Neural cell (in vitro differentiated cells): ENCODE results near the gene OAF. TPM values are rescaled to one million over a fixed set of nuclear protein-coding genes. Genes with fewer than 3 reads are reported as not detected.

Source experiments
- H2AFZ ChIP-seq: fragments of 200-600, 300-800 bp; sonication (generic), shearing (Covaris generic); 2 replicates; pipeline ENCODE4 v1.6.0; 2014; ENCODE audit warnings: low read depth, mild to moderate bottlenecking, antibody characterized with exemption, low read length, moderate library complexity
- H3F3A ChIP-seq: fragments of 200-600 bp; shearing (Covaris generic); 2 replicates; pipeline ENCODE4 v1.6.1; 2016; ENCODE audit warnings: mild to moderate bottlenecking, moderate library complexity, mixed read lengths, antibody characterized with exemption, low read length; ENCODE audit not compliant: insufficient read depth, poor library complexity, severe bottlenecking
- H3K27ac ChIP-seq: fragments of 200-600, 300-800 bp; sonication (generic), shearing (Covaris generic); 2 replicates; pipeline ENCODE4 v1.5.1; 2014; ENCODE audit warnings: mild to moderate bottlenecking, low read length, moderate library complexity
- H3K27me3 ChIP-seq: fragments of 300-800, 200-600 bp; sonication (generic), shearing (Covaris generic); 2 replicates; pipeline ENCODE4 v1.6.0; 2014; ENCODE audit warnings: mild to moderate bottlenecking, low read depth, low read length, moderate library complexity; ENCODE audit not compliant: insufficient read depth
- H3K36me3 ChIP-seq: fragments of 300-800, 200-600 bp; sonication (generic), shearing (Covaris generic); 2 replicates; pipeline ENCODE4 v1.5.1; 2014; ENCODE audit warnings: mild to moderate bottlenecking, antibody characterized with exemption, low read length, moderate library complexity; ENCODE audit not compliant: insufficient read depth
- H3K4me2 ChIP-seq: fragments of 300-800, 200-600 bp; sonication (generic), shearing (Covaris generic); 2 replicates; pipeline ENCODE4 v1.6.0; 2014; ENCODE audit warnings: mild to moderate bottlenecking, low read length
- H3K4me3 ChIP-seq: fragments of 300-800, 200-600 bp; sonication (generic), shearing (Covaris generic); 2 replicates; pipeline ENCODE4 v1.5.1; 2014; ENCODE audit warnings: mild to moderate bottlenecking, low read length, moderate library complexity
- H3K79me2 ChIP-seq: fragments of 200-600 bp; shearing (Covaris generic); replicated peaks from 2 replicates; pipeline ENCODE4 v1.6.0; 2014; ENCODE audit warnings: mild to moderate bottlenecking, low read length, moderate library complexity; ENCODE audit not compliant: insufficient read depth
- H3K9ac ChIP-seq: fragments of 300-800, 200-600 bp; sonication (generic), shearing (Covaris generic); 2 replicates; pipeline ENCODE4 v1.6.1; 2016; ENCODE audit warnings: mild to moderate bottlenecking, low read length, mixed read lengths
- H3K9me2 ChIP-seq: fragments of 200-600 bp; shearing (Covaris generic); 2 replicates; pipeline ENCODE4 v1.6.1; 2016; ENCODE audit warnings: mild to moderate bottlenecking, low read length, mixed read lengths; ENCODE audit not compliant: insufficient read depth
- H3K9me3 ChIP-seq: fragments of 200-600, 300-800 bp; sonication (generic), shearing (Covaris generic); 2 replicates; pipeline ENCODE4 v1.6.1; 2016; ENCODE audit warnings: mild to moderate bottlenecking, mixed run types, low read length, moderate library complexity, mixed read lengths
- H4K20me1 ChIP-seq: fragments of 200-600 bp; shearing (Covaris generic); 2 replicates; pipeline ENCODE4 v1.6.1; 2016; ENCODE audit warnings: mild to moderate bottlenecking, mixed run types; ENCODE audit not compliant: insufficient read depth
- POLR2AphosphoS5 ChIP-seq: IDR thresholded peaks from 2 replicates; pipeline ENCODE4 v1.6.1; 2012
- RAD21 ChIP-seq: fragments of 450-650 bp; conservative IDR thresholded peaks from 2 replicates; pipeline ENCODE4 v1.6.1; 2014; ENCODE audit warnings: antibody characterized with exemption, mild to moderate bottlenecking, moderate library complexity
- SMC3 ChIP-seq: fragments of 450-650 bp; conservative IDR thresholded peaks from 2 replicates; pipeline ENCODE4 v1.6.1; 2014; ENCODE audit warnings: antibody characterized with exemption, mild to moderate bottlenecking, moderate library complexity; ENCODE audit not compliant: poor library complexity
- TAF1 ChIP-seq: IDR thresholded peaks from 2 replicates; pipeline ENCODE4 v1.6.1; 2012; ENCODE audit warnings: low read depth
- polyA plus RNA-seq: library from polyadenylated mRNA; depleted of rRNA; stranded (reverse); fragments of >200 nt; gene quantifications from 2 replicates; pipeline ENCODE4 v1.2.3, GENCODE V29; 2014
- TF ChIP-seq, protein P1 (sequence below): fragments of 450-650 bp; IDR thresholded peaks from 2 replicates; pipeline ENCODE4 v1.5.1; 2014; ENCODE audit warnings: antibody characterized with exemption, mild to moderate bottlenecking, moderate library complexity; ENCODE audit not compliant: poor library complexity, severe bottlenecking

Gene OAF
- polyA plus RNA-seq, 1 donor from 2014 or later, result 0.97 TPM

DNA sequence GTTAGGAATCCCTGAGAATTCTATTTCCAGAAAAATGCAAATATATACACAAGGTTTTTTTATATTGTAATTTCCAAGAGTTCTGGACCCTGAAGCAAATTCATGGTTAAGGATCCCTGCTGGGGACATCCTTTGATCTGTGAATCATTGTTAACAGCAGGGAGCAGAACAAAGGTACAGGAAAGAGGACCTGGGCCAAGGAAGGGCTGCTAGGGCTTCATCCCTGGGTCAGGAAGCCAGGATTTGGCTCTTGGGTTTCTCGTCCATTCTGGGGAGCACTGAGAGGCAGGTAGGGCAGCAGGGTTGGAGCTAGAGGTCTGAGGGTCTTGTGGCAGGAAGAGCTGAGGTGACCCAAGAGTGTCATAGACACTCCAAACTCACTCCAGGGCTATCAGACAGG, 10.2 kb upstream of the OAF start:
- Histone ChIP-seq H3K9me2 (no peaks in the 10 kb centered on the region), H3K4me2 (no peak overlapping the region), H3F3A (no peaks in the 10 kb centered on the region), H3K4me3 (no peak overlapping the region), H4K20me1 (no peaks in the 10 kb centered on the region), H3K27me3 (no peaks in the 10 kb centered on the region), H3K79me2 (no peaks in the 10 kb centered on the region), H3K36me3 (no peaks in the 10 kb centered on the region), H3K9me3 (no peaks in the 10 kb centered on the region), H2AFZ (no peak overlapping the region), H3K9ac (no peak overlapping the region), H3K27ac (no peak overlapping the region)
- no peak for TF ChIP-seq SMC3

DNA sequence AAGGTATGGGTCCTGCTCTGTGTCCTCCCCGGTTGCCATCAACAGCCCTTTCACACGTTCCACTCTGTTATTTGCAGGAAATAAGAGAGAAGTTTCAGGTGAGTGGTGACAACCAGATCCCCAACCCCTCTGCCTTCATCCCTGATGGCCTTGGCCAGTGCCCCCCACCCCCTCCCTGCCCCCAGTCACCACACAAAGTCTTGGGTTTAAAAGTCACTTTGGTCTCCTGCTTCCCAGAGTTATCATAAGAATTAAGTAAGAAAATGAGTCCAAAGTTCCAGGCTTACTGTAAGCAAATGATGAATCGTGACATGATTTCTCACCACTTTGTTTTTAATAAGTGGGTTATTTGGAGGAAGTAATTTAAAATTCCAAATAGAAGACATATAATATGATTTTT, 9.2 kb upstream of the OAF start:
- Histone ChIP-seq H3K27me3 (no peaks in the 10 kb centered on the region), H4K20me1 (no peaks in the 10 kb centered on the region), H3F3A (no peaks in the 10 kb centered on the region), H3K9ac (no peak overlapping the region), H3K4me2 (no peak overlapping the region), H3K4me3 (no peak overlapping the region), H3K36me3 (no peaks in the 10 kb centered on the region), H3K79me2 (no peaks in the 10 kb centered on the region), H3K27ac (no peak overlapping the region), H3K9me2 (no peaks in the 10 kb centered on the region), H3K9me3 (no peaks in the 10 kb centered on the region), H2AFZ (no peak overlapping the region)
- TF ChIP-seq, protein P1, sequence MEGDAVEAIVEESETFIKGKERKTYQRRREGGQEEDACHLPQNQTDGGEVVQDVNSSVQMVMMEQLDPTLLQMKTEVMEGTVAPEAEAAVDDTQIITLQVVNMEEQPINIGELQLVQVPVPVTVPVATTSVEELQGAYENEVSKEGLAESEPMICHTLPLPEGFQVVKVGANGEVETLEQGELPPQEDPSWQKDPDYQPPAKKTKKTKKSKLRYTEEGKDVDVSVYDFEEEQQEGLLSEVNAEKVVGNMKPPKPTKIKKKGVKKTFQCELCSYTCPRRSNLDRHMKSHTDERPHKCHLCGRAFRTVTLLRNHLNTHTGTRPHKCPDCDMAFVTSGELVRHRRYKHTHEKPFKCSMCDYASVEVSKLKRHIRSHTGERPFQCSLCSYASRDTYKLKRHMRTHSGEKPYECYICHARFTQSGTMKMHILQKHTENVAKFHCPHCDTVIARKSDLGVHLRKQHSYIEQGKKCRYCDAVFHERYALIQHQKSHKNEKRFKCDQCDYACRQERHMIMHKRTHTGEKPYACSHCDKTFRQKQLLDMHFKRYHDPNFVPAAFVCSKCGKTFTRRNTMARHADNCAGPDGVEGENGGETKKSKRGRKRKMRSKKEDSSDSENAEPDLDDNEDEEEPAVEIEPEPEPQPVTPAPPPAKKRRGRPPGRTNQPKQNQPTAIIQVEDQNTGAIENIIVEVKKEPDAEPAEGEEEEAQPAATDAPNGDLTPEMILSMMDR, result no peak

DNA sequence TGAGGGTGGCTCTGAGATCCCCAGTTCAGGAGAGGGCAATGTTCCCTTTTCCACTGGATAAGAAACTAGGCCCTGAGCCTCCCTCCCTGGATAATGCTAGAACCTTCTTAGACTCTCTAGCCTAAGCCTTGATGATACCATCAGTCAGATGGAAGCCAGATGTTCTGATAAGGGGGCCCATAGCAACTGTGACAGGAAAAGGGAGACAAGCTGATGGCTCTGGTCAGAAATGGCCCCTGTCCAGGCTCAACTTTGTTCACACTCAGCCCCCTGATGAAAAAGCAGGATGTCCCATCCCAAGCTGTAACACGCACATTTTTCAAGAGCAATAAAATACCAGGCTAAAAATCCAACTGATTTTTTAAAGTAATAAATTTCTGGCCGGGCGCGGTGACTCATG, 7.2 kb upstream of the OAF start:
- H2AFZ ChIP-seq, result no peak overlapping the region
- no peaks in the 10 kb centered on the region for H3F3A ChIP-seq
- H3K9ac ChIP-seq, result no peak overlapping the region
- H3K27me3 ChIP-seq, result no peaks in the 10 kb centered on the region
- no peaks in the 10 kb centered on the region for H3K9me2 ChIP-seq
- TF ChIP-seq RAD21 (no peak), TAF1 (no peak), SMC3 (no peak)
- no peak overlapping the region for H3K4me2 ChIP-seq
- no peak overlapping the region for H3K4me3 ChIP-seq
- H4K20me1 ChIP-seq, result no peaks in the 10 kb centered on the region
- no peaks in the 10 kb centered on the region for H3K9me3 ChIP-seq
- no peak overlapping the region for H3K27ac ChIP-seq
- no peaks in the 10 kb centered on the region for H3K79me2 ChIP-seq
- no peaks in the 10 kb centered on the region for H3K36me3 ChIP-seq

DNA sequence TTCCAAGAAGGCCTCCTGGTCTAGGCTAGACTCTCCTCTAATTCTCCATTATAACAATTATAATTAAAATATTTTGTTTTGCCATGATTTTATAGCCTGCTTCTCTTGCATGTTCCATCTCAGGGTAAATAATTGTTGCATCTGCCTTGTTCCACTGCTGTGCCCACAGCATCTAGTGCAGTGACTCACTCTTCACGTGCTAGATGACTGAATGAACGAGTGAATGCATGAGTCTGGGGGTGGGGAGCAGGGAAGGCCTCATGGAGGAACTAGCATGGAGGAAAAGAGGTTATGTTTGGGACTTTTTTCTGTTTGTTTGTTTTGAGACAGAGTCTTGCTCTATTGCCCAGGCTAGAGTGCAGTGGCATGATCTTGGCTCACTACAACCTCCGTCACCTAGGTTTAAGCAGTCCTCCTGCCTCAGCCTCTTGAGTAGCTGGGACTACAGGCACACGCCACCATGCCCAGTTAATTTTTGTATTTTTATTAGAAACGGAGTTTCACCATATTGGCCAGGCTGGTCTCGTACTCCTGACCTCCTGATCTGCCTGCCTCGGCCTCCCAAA, 5.2 kb upstream of the OAF start:
- Histone ChIP-seq H3K36me3 (no peaks in the 10 kb centered on the region), H3K27ac (no peak overlapping the region), H3K4me3 (no peak overlapping the region), H3K27me3 (peaks cover 13% of the 10 kb centered on the region), H3K4me2 (no peak overlapping the region), H3F3A (no peaks in the 10 kb centered on the region), H3K9me2 (no peaks in the 10 kb centered on the region), H3K79me2 (no peaks in the 10 kb centered on the region), H3K9me3 (no peaks in the 10 kb centered on the region), H4K20me1 (no peaks in the 10 kb centered on the region), H2AFZ (no peak overlapping the region), H3K9ac (no peak overlapping the region)
- TF ChIP-seq POLR2AphosphoS5, result no peak
- no peak for TF ChIP-seq RAD21
